GM12865 (cell line): ENCODE data around the gene SLC22A23.
"Not testable (repeated sequence)": the region's sequence is repeated elsewhere in the genome, so short reads cannot be mapped to it uniquely, and the experiment has no call there.

Source experiments
- DNase-seq: peaks from one replicate; pipeline ENCODE4 v3.0.0; 2010; ENCODE audit warnings: low read depth
- H3K4me3 ChIP-seq: 2 replicates; pipeline ENCODE4 v1.5.1; 2011; ENCODE audit warnings: mild to moderate bottlenecking, low read depth, low read length, control low read depth
- CTCF ChIP-seq: IDR thresholded peaks from 2 replicates; pipeline ENCODE4 v1.5.1; 2011; ENCODE audit warnings: low read length, control low read depth, low read depth, inconsistent platforms; ENCODE audit not compliant: insufficient read depth; ENCODE audit errors: missing control alignments

SLC22A23 gene

GRCh38 chr6:3391902-3392458 lies 64.9 kb downstream of the SLC22A23 start:
- DNase-seq = no peak
- no peak overlapping the region for H3K4me3 ChIP-seq
- no peak for TF ChIP-seq CTCF

- TF ChIP-seq CTCF = no peak
- no peak for DNase-seq
- no peak overlapping the region for H3K4me3 ChIP-seq
Measured at GRCh38 chr6:3390698-3391097, 66.2 kb downstream of the SLC22A23 start.

- no peak overlapping the region for H3K4me3 ChIP-seq
- no peak for DNase-seq
- no peak for TF ChIP-seq CTCF
Measured at GRCh38 chr6:3389390-3390167, 67.3 kb downstream of the SLC22A23 start.

GRCh38 chr6:3388786-3389185 lies 68.1 kb downstream of the SLC22A23 start:
- DNase-seq = peak; percentile 64
- H3K4me3 ChIP-seq = no peak overlapping the region
- TF ChIP-seq CTCF = no peak

GRCh38 chr6:3386374-3386857 lies 70.4 kb downstream of the SLC22A23 start:
- TF ChIP-seq CTCF = no peak
- no peak overlapping the region for H3K4me3 ChIP-seq

GRCh38 chr6:3385660-3386151 lies 71.1 kb downstream of the SLC22A23 start:
- TF ChIP-seq CTCF = no peak
- peak; percentile 18 for DNase-seq
- H3K4me3 ChIP-seq = no peak overlapping the region

More at GRCh38 chr6:3386374-3386857, 70.4 kb downstream of the SLC22A23 start:
- DNase-seq = no peak

GRCh38 chr6:3385181-3385580 lies 71.7 kb downstream of the SLC22A23 start:
- not testable (repeated sequence) for DNase-seq, H3K4me3 ChIP-seq
